GM12872 (cell line): Measurements from ENCODE around the gene S100Z.

Source experiments
- TF ChIP-seq, protein P1 (sequence below): IDR thresholded peaks from 3 replicates; pipeline ENCODE4 v1.5.1; 2011; ENCODE audit warnings: low read depth, mild to moderate bottlenecking, low read length, moderate library complexity; ENCODE audit not compliant: insufficient read depth

S100Z gene

DNA sequence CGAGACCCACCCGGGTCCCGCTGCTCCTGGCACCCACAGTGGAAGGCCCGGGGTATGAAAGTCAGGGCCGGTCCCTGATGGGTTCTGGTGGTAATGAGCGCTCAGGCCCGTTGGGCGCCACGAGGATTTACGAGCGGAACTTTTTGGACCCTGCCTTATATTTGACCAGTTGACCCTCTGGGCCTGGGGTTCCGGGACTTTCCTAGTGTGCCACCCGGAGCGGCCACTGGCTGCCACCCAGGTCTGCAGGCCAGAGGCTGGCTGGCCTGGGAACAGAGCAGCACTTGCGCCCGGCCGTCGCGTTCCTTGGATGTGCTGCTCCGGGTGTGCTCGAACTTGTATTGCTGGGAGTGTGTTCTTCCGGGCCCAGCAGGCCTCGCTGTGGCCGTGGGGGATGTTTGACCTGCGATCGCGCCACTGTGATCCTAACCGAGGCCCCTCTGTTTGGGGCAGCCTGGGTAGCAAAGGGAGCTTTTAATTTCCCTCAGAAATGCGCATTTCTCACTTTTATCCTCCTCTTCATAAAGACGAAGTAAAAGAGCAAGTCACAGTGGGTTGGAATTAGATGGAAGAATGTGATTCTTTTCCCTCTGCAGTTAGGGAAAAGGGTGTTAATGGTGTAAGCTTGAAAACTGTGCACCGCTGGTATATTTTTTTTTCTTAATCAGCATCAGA, 29.8 kb upstream of the S100Z start:
- TF ChIP-seq, protein P1, sequence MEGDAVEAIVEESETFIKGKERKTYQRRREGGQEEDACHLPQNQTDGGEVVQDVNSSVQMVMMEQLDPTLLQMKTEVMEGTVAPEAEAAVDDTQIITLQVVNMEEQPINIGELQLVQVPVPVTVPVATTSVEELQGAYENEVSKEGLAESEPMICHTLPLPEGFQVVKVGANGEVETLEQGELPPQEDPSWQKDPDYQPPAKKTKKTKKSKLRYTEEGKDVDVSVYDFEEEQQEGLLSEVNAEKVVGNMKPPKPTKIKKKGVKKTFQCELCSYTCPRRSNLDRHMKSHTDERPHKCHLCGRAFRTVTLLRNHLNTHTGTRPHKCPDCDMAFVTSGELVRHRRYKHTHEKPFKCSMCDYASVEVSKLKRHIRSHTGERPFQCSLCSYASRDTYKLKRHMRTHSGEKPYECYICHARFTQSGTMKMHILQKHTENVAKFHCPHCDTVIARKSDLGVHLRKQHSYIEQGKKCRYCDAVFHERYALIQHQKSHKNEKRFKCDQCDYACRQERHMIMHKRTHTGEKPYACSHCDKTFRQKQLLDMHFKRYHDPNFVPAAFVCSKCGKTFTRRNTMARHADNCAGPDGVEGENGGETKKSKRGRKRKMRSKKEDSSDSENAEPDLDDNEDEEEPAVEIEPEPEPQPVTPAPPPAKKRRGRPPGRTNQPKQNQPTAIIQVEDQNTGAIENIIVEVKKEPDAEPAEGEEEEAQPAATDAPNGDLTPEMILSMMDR, result no peak

DNA sequence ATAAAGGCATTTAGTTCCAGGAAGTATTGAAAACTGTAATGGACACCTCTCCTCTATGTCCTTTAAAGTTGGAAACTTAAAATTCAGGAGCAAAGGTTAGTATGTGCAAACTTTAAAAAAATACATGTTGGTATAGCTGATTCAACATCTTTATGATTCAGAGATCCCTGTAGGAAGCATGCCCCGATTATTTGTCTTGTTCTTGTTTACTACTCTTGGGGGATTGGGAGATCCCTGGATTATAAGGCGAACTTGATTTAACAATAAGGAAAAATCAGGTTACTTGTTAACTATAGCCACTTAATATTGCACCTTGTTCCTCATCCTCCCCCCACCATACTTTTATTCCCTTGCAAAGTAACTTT, 29.3 kb upstream of the S100Z start:
- TF ChIP-seq, protein P1, result no peak

DNA sequence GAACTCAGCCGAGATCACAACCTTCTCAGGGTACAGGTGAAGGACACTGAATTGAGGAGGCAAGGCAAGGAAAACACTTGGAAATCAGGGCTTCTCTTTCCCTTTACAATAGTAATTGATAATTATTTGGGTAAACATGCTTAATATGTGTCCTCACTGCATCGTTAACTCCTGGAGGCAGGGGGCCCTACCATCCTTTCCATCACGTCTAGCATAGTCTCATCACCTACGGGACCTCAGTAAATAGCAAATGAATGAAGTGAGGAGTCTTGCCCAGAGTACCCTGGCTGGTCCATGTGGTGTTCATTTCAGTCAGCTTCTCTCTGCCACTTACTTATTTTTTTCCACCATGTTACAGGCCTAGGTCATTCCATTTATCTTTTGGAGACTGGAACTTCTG, 28.7 kb upstream of the S100Z start:
- TF ChIP-seq, protein P1, result no peak

DNA sequence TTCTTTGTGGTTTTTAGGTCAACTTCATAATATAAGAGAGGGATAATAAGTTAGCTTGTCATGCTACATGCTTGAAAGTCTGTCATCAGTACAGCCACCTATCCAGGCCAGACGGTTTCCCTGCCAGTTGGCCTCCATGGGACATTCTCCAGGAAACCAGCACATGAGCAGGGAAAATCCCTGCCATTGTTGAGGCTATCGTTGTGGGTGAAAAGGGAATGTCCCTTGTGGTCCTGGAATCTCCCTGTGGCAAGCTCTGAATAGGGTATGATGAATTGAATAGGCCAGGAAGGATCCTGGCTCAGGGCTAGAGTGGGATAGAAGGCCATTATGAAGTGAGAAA, 18.7 kb upstream of the S100Z start:
- TF ChIP-seq, protein P1, result no peak

DNA sequence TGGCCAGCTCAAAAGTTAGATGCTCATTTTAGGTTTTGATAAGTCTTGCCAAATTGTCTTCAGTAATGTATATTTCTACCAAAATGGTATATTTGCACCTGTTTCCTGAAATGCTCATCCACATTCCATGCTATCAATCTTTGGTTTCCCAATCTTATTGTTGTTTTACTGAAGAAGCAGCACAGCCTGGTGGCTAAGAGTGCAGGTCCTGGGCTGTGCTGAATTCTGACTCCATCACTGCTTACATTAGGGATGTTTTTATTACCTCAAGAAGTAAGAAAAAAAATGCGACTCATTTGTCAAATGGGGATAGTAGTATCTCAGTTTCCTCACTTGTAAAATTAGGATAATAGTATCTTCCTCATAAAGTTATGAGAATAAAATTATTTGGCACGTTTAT, 13.6 kb upstream of the S100Z start:
- TF ChIP-seq, protein P1, result no peak

DNA sequence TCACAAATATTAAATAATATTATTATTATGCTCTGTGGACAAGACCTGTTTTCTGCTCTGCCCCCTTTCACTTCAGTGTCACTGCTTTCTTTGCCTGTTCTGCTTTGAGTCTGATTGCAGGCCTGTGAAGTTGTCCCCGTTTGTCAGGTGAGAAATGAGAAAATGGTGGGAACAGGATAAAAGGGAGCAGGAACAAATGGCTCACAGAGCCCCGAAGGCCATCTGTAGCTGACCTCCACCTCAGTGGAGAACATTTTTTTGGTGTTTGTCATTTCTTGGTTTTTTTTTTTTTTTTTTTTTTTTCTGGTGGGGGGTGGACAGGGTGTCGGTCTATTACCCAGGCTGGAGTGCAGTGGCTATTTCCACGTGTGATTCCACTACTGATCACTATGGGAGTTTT, 13.2 kb upstream of the S100Z start:
- TF ChIP-seq, protein P1, result no peak

DNA sequence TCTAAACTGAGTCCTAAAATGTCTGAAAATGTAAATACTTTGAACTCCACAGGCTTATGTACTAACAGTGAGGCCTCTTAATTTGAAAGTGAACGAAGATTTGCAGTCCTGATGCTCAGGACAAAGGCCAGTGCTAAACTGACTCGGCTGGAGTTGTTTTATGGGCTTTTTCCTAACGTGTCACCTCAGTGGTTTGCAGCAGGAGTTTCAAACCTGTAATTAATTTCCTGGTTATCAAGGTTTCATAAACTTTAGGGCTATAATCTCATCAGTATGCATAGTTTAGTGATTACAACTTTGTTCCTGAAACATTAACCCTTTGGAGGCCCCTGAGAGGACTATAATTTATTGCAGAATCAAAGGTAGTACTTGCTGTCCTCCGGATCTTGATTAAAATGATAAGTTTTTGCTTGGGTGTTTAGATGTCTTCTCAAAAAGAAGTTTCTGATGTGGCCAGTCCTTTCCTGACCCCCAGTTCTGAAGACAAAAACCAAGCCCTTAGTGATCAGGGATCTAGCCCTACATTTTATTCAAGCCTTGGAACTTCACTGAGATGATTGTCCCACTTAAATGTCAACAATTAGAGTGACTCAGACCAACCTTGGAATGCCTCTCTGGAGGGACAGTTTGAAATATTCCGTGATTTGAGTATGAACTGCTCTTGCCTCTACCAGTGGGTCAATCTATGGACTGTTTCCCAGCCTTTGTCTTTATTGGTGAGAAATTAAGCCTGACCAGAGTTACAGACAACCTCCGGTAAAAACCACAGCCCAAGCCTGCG, 11.1 kb upstream of the S100Z start:
- TF ChIP-seq, protein P1, result no peak
